Neuronal stem cell (in vitro differentiated cells): ENCODE measurements around the gene PTPRD.
A peak's percentile ranks its signal among the peaks of the same experiment; 100 is the strongest.

Experiments used
- DNase-seq: peaks from one replicate; pipeline ENCODE4 v3.0.0-alpha.2; 2013; ENCODE audit warnings: low spot score
- H2AFZ ChIP-seq: one replicate; pipeline ENCODE4 v1.6.1; 2013; ENCODE audit warnings: mild to moderate bottlenecking, low read length, inconsistent platforms
- H2AK5ac ChIP-seq: 2 replicates; pipeline ENCODE4 v1.6.1; 2013; ENCODE audit warnings: low read depth, mild to moderate bottlenecking, inconsistent platforms, low read length, moderate library complexity, mixed read lengths
- H2BK120ac ChIP-seq: 2 replicates; pipeline ENCODE4 v1.6.1; 2013; ENCODE audit warnings: low read depth, mild to moderate bottlenecking, inconsistent platforms, low read length, moderate library complexity, mixed read lengths
- H2BK12ac ChIP-seq: one replicate; pipeline ENCODE4 v1.6.1; 2013; ENCODE audit warnings: low read length, inconsistent platforms
- H2BK15ac ChIP-seq: 2 replicates; pipeline ENCODE4 v1.6.1; 2013; ENCODE audit warnings: mild to moderate bottlenecking, low read length, inconsistent platforms, mixed read lengths
- H2BK5ac ChIP-seq: one replicate; pipeline ENCODE4 v1.6.1; 2013; ENCODE audit warnings: inconsistent platforms, mild to moderate bottlenecking, low read length, moderate library complexity
- H3K14ac ChIP-seq: one replicate; pipeline ENCODE4 v1.6.1; 2013; ENCODE audit warnings: low read length, inconsistent platforms
- H3K18ac ChIP-seq: 2 replicates; pipeline ENCODE4 v1.6.1; 2013; ENCODE audit warnings: low read length, inconsistent platforms
- H3K23ac ChIP-seq: 2 replicates; pipeline ENCODE4 v1.6.1; 2013; ENCODE audit warnings: low read depth, mild to moderate bottlenecking, mixed read lengths, low read length, inconsistent platforms; ENCODE audit not compliant: poor library complexity
- H3K27ac ChIP-seq: replicated peaks from 3 replicates; pipeline ENCODE4 v1.5.1; 2013; ENCODE audit warnings: low read length, inconsistent platforms
- H3K27me3 ChIP-seq, 3 experiments: 2 replicates each; pipeline ENCODE4 v1.6.1; 2013; ENCODE audit warnings: low read length in 3 of 3, mild to moderate bottlenecking in 2 of 3, inconsistent platforms in 1 of 3, low read depth in 1 of 3, mixed read lengths in 1 of 3, moderate library complexity in 1 of 3; ENCODE audit not compliant: control insufficient read depth in 3 of 3, insufficient read depth in 3 of 3
- H3K36me3 ChIP-seq, 2 donors: replicated peaks in 1 of 2; 2 replicates each; pipeline ENCODE4 v1.6.1; 2013; ENCODE audit warnings: low read length in 2 of 2; ENCODE audit not compliant: control insufficient read depth in 2 of 2, insufficient read depth in 2 of 2
- H3K4ac ChIP-seq: 2 replicates; pipeline ENCODE4 v1.6.1; 2013; ENCODE audit warnings: inconsistent platforms, mild to moderate bottlenecking, low read length, moderate library complexity
- H3K4me1 ChIP-seq, 2 donors: 1 replicate in 1 of 2; 2 replicates in 1 of 2; pipeline ENCODE4 v1.6.1; 2013; ENCODE audit warnings: low read length in 2 of 2, low read depth in 1 of 2; ENCODE audit not compliant: control insufficient read depth in 2 of 2, insufficient read depth in 1 of 2
- H3K4me2 ChIP-seq: one replicate; pipeline ENCODE4 v1.6.1; 2013; ENCODE audit warnings: mild to moderate bottlenecking, low read length, inconsistent platforms; ENCODE audit not compliant: insufficient read depth, poor library complexity, severe bottlenecking
- H3K4me3 ChIP-seq, 2 donors: 2 replicates each; pipeline ENCODE4 v1.5.1; 2013; ENCODE audit warnings: low read length in 2 of 2, mild to moderate bottlenecking in 2 of 2, inconsistent platforms in 1 of 2, moderate library complexity in 1 of 2
- H3K79me1 ChIP-seq: one replicate; pipeline ENCODE4 v1.6.1; 2013; ENCODE audit warnings: low read depth, mild to moderate bottlenecking, inconsistent platforms, low read length, moderate library complexity
- H3K9ac ChIP-seq: one replicate; pipeline ENCODE4 v1.6.1; 2013; ENCODE audit warnings: mild to moderate bottlenecking, low read depth, low read length, inconsistent platforms; ENCODE audit not compliant: poor library complexity
- H3K9me3 ChIP-seq, 2 donors: replicated peaks in 1 of 2; 2 replicates each; pipeline versions ENCODE3 to v1.6.1; 2013; ENCODE audit warnings: low read length in 2 of 2, mild to moderate bottlenecking in 2 of 2, inconsistent platforms in 1 of 2, low read depth in 1 of 2, mixed read lengths in 1 of 2, moderate library complexity in 1 of 2; ENCODE audit not compliant: control insufficient read depth in 2 of 2, insufficient read depth in 1 of 2
- H4K8ac ChIP-seq: one replicate; pipeline ENCODE4 v1.6.1; 2013; ENCODE audit warnings: low read depth, mild to moderate bottlenecking, inconsistent platforms, low read length, moderate library complexity
- H4K91ac ChIP-seq: one replicate; pipeline ENCODE4 v1.6.1; 2013; ENCODE audit warnings: low read length, low read depth, mild to moderate bottlenecking, inconsistent platforms; ENCODE audit not compliant: poor library complexity
- WGBS, 2 donors: extraction: QIAGEN DNeasy Blood & Tissue Kit; methylation state at CpG; one replicate each; pipeline ENCODE4 v1.1.7; 2013; ENCODE audit warnings: missing lambda C conversion rate in 2 of 2, mixed read lengths in 1 of 2; ENCODE audit not compliant: insufficient read length in 2 of 2, insufficient replicate concordance in 1 of 2; ENCODE audit errors: extremely low coverage in 2 of 2; 5-methylcytosine and 5-hydroxymethylcytosine counted together

Gene PTPRD

GRCh38 chr9:10008101-10008799 lies 604.6 kb downstream of the PTPRD start:
- no peak overlapping the region for H4K91ac ChIP-seq
- H3K9ac ChIP-seq: no peak overlapping the region
- peak; percentile 56 for DNase-seq
- no peak overlapping the region for H2AFZ ChIP-seq
- no peak overlapping the region for H3K14ac ChIP-seq
- no peak overlapping the region for H4K8ac ChIP-seq
- no peak overlapping the region for H3K27ac ChIP-seq
- no peak overlapping the region for H2BK15ac ChIP-seq
- no peak overlapping the region for H3K18ac ChIP-seq
- no peak overlapping the region for H2BK120ac ChIP-seq
- H2AK5ac ChIP-seq: no peak overlapping the region
- H3K4ac ChIP-seq: no peak overlapping the region
- no peaks in the 10 kb centered on the region for H3K27me3 ChIP-seq
- H3K4me3 ChIP-seq: no peak overlapping the region
- H3K36me3 ChIP-seq: no peaks in the 10 kb centered on the region
- no peak overlapping the region for H3K23ac ChIP-seq
- no peak overlapping the region for H2BK5ac ChIP-seq
- H2BK12ac ChIP-seq: no peak overlapping the region
- H3K79me1 ChIP-seq: no peaks in the 10 kb centered on the region
- peaks cover 0 to 6% of the 10 kb centered on the region in 2 donors for H3K4me1 ChIP-seq
- WGBS, 2 donors: no CpG with 5 or more reads among the region's 1 CpG
- H3K4me2 ChIP-seq: no peak overlapping the region
- no peaks in the 10 kb centered on the region for H3K9me3 ChIP-seq

GRCh38 chr9:10007356-10007755 lies 605.4 kb downstream of the PTPRD start:
- Histone ChIP-seq H3K36me3 (no peaks in the 10 kb centered on the region), H3K79me1 (no peaks in the 10 kb centered on the region), H3K9me3 (no peaks in the 10 kb centered on the region), H4K91ac (no peak overlapping the region), H3K14ac (no peak overlapping the region), H3K4me3 (no peak overlapping the region), H3K4ac (no peak overlapping the region), H3K18ac (no peak overlapping the region), H2BK5ac (no peak overlapping the region), H2AK5ac (no peak overlapping the region), H3K23ac (no peak overlapping the region), H3K27ac (no peak overlapping the region), H2AFZ (no peak overlapping the region), H2BK15ac (no peak overlapping the region), H3K4me2 (no peak overlapping the region), H2BK12ac (no peak overlapping the region), H2BK120ac (no peak overlapping the region), H4K8ac (no peak overlapping the region), H3K4me1 (peaks cover 0 to 6% of the 10 kb centered on the region in 2 donors), H3K27me3 (no peaks in the 10 kb centered on the region), H3K9ac (no peak overlapping the region)
- no peak for DNase-seq
- no CpG with 5 or more reads among the region's 5 CpGs for WGBS, 2 donors

- H2AFZ ChIP-seq: peak overlapping the region; percentile 41
- no peak overlapping the region for H2BK5ac ChIP-seq
- no peak overlapping the region for H4K8ac ChIP-seq
- H3K36me3 ChIP-seq: no peaks in the 10 kb centered on the region
- no peaks in the 10 kb centered on the region for H3K79me1 ChIP-seq
- no CpG with 5 or more reads among the region's 4 CpGs for WGBS, 2 donors
- no peak overlapping the region for H3K4me3 ChIP-seq
- no peak overlapping the region for H3K23ac ChIP-seq
- no peak overlapping the region for H3K4ac ChIP-seq
- H3K9ac ChIP-seq: no peak overlapping the region
- DNase-seq: no peak
- no peak overlapping the region for H3K27ac ChIP-seq
- H2BK15ac ChIP-seq: no peak overlapping the region
- H3K9me3 ChIP-seq: no peaks in the 10 kb centered on the region
- no peak overlapping the region for H4K91ac ChIP-seq
- no peak overlapping the region for H2AK5ac ChIP-seq
- H3K27me3 ChIP-seq: no peaks in the 10 kb centered on the region
- H2BK12ac ChIP-seq: no peak overlapping the region
- H3K4me2 ChIP-seq: no peak overlapping the region
- peaks cover 0 to 6% of the 10 kb centered on the region in 2 donors for H3K4me1 ChIP-seq
- H3K14ac ChIP-seq: no peak overlapping the region
- H3K18ac ChIP-seq: no peak overlapping the region
- H2BK120ac ChIP-seq: no peak overlapping the region
Measured at GRCh38 chr9:10005206-10005605, 607.6 kb downstream of the PTPRD start.

- H3K4me3 ChIP-seq: no peak overlapping the region
- H3K9me3 ChIP-seq: no peaks in the 10 kb centered on the region
- no peaks in the 10 kb centered on the region for H3K79me1 ChIP-seq
- no peak overlapping the region for H2BK120ac ChIP-seq
- no peaks in the 10 kb centered on the region for H3K36me3 ChIP-seq
- no peak overlapping the region for H2AFZ ChIP-seq
- no peak overlapping the region for H3K4me2 ChIP-seq
- H4K91ac ChIP-seq: no peak overlapping the region
- H4K8ac ChIP-seq: no peak overlapping the region
- H2BK12ac ChIP-seq: no peak overlapping the region
- no peak overlapping the region for H2AK5ac ChIP-seq
- peaks cover 0 to 1% of the 10 kb centered on the region in 2 donors for H3K4me1 ChIP-seq
- no peak for DNase-seq
- no peak overlapping the region for H3K18ac ChIP-seq
- no peak overlapping the region for H2BK15ac ChIP-seq
- no peak overlapping the region for H3K23ac ChIP-seq
- no peak overlapping the region for H2BK5ac ChIP-seq
- H3K14ac ChIP-seq: no peak overlapping the region
- H3K27me3 ChIP-seq: no peaks in the 10 kb centered on the region
- no peak overlapping the region for H3K4ac ChIP-seq
- no peak overlapping the region for H3K27ac ChIP-seq
- H3K9ac ChIP-seq: no peak overlapping the region
Measured at GRCh38 chr9:10003047-10003446, 609.8 kb downstream of the PTPRD start.
